ENCODE measurements around the gene TMEM25.

GRCh38 chr11:118491041-118491440 is 40.0 kb upstream of the TMEM25 start:
- TF ChIP-seq CTCF (IDR thresholded peaks at IDR 0.05) (no peak), POLR2A (IDR thresholded peaks at IDR 0.05) (no peak)
